HG02571 (cell line): ENCODE data around the gene SLC4A1.
"Not testable (repeated sequence)": the region's sequence is repeated elsewhere in the genome, so short reads cannot be mapped to it uniquely, and the experiment has no call there.

ENCODE experiments used
- ATAC-seq: cut with Tn5 transposase; IDR thresholded peaks from one replicate; pipeline ENCODE4 v1.9.1; 2021; ENCODE audit warnings: mild to moderate bottlenecking, moderate library complexity; ENCODE audit not compliant: unreplicated experiment

Gene SLC4A1

GRCh38 chr17:44257815-44258760 is 9.8 kb downstream of the SLC4A1 start:
- no peak for ATAC-seq

- ATAC-seq: no peak
These were observed 11.3 kb downstream of the SLC4A1 start for GRCh38 chr17:44256671-44257070.

- no peak for ATAC-seq
These were observed 12.0 kb downstream of the SLC4A1 start for GRCh38 chr17:44255915-44256314.

GRCh38 chr17:44254361-44255095 is 13.4 kb downstream of the SLC4A1 start:
- ATAC-seq: no peak

GRCh38 chr17:44253006-44253405 is 14.9 kb downstream of the SLC4A1 start:
- ATAC-seq: no peak

- ATAC-seq: no peak
These were observed 16.9 kb downstream of the SLC4A1 start for GRCh38 chr17:44251062-44251461.

- no peak for ATAC-seq
These were observed 18.3 kb downstream of the SLC4A1 start for GRCh38 chr17:44249501-44250246.

GRCh38 chr17:44247876-44248736 is 19.8 kb downstream of the SLC4A1 start:
- ATAC-seq: no peak

GRCh38 chr17:44247440-44247841 is 20.5 kb downstream of the SLC4A1 start:
- ATAC-seq: no peak

GRCh38 chr17:44241106-44241624 is 26.8 kb downstream of the SLC4A1 start:
- no peak for ATAC-seq

- ATAC-seq: not testable (repeated sequence)
These were observed 30.0 kb downstream of the SLC4A1 start for GRCh38 chr17:44237886-44238285.

GRCh38 chr17:44236444-44236991 is 31.4 kb downstream of the SLC4A1 start:
- ATAC-seq: no peak

- no peak for ATAC-seq
These were observed 32.4 kb downstream of the SLC4A1 start for GRCh38 chr17:44235583-44235936.

- no peak for ATAC-seq
These were observed 34.4 kb downstream of the SLC4A1 start for GRCh38 chr17:44233582-44233981.

GRCh38 chr17:44232061-44232460 is 35.9 kb downstream of the SLC4A1 start:
- ATAC-seq: no peak

- ATAC-seq: no peak
These were observed 37.8 kb downstream of the SLC4A1 start for GRCh38 chr17:44230140-44230539.

GRCh38 chr17:44229090-44229489 is 38.8 kb downstream of the SLC4A1 start:
- ATAC-seq: no peak

GRCh38 chr17:44223541-44224071 is 44.3 kb downstream of the SLC4A1 start:
- no peak for ATAC-seq

- ATAC-seq: no peak
These were observed 45.6 kb downstream of the SLC4A1 start for GRCh38 chr17:44222112-44222869.
